GM21529 (cell line): ENCODE measurements around the gene SLC4A11.
"Not testable (repeated sequence)": the region's sequence is repeated elsewhere in the genome, so short reads cannot be mapped to it uniquely, and the experiment has no call there.

Experiments used
- ATAC-seq: cut with Tn5 transposase; IDR thresholded peaks from one replicate; pipeline ENCODE4 v1.9.1; 2021; ENCODE audit not compliant: unreplicated experiment

The SLC4A11 gene

DNA sequence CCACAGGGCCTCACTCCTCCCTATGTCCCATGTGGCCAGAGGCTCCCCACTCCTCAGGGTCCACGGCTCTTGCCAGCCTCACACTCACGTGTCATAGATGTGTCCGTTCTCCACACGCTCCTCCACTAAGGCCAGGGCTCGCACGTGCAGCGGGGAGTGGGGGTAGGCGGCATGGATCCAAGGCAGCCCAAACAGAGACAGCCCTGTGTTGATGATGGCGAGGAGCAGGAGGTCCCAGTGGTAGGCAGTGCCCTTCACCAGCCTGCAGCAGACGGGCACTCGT lies 10.3 kb downstream of the SLC4A11 start:
- no peak for ATAC-seq

DNA sequence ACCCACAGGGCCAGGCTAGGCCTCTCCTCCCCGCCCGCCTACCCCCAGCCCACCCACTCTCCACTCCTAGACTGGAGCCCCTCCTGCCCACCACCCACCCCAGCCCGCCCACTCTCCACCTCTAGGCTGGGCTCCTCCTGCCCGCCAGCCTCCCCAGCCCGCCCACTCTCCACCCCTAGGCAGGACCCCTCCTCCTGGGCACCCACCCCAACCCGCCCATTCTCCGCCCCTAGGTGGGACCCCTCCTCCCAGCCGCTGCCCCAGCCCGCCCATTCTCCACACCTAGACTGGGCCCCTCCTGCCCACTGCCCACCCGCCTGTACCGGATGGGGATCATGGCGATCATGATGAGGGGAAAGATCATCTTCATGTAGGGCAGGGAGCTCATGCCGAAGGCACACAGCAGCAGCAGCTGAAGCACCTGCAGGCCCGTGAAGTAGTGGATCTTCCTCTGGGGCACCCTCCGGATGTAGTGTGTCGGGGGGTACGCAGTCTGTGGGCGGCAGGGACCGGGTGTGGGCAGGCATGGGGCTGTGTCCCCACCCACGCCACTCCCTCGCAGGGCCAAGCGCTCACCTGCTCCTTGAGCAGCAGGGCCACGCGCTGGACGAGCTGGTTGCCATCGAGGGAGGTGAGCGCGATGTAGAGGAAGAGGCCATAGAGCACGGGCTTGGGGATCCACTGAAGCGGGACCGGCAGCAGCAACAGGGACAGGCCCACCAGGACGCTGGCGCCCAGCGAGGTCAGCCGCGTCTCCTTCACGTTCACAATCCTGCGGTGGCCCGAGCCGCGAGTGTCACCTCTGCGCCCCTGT lies 10.8 kb downstream of the SLC4A11 start:
- no peak for ATAC-seq

DNA sequence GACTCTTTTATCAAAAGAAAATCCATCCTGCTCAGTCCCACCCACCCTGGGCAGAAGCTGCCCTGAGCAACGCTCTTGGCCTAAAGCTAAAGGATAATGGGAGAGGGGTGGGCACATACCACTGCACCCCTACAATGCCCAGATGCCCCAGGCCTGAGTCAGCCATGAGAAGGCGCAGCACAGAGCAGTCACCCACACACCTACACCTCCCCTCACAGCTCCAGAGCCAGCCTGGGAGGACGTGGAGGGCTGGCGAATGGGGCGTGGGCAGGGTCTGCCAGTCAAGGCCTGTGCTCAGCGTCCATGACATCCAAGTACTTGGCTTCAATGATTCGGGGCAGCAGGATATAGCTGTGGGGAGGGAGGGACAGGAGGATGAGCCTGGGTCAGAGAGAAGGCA lies 11.5 kb downstream of the SLC4A11 start:
- no peak for ATAC-seq

DNA sequence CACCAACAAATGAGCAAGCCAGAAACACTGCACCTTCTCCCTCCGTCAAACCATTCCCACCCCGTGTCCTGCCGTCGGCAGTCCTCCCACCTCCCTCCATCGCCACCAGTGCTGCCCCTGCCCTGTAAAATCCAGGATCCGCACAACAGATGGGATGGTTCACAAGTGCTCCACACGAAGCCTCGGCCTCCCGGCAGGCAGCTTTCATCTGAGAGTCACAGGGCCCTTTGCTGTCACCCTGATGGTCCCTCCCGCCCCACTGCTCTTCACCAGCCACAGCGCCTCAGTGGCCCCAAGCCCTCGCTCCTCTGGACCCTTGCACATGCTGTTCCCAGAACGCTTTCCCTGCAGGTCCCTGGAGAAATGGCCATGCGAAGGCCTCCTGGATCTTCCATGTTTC lies 12.1 kb downstream of the SLC4A11 start:
- ATAC-seq: no peak

DNA sequence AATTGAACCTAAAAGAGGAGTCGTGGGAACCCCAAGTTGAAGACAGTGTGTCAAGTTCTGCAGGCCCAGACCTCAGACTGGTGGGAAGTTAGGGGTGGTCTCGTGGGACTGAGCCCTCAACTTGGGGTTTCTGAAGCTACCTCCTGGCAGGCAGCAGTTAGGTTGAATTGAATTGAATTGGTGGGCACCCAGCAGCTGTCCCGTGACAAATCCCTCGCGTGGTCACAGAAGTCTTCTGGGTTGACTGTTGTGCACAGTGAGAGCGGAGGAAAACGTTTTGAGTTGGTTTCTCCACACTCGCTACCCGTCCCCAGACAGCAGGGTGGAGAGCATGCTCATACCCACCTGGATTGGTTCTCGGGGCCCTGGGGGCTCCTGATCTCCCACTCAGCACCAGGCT lies 12.9 kb downstream of the SLC4A11 start:
- no peak for ATAC-seq

DNA sequence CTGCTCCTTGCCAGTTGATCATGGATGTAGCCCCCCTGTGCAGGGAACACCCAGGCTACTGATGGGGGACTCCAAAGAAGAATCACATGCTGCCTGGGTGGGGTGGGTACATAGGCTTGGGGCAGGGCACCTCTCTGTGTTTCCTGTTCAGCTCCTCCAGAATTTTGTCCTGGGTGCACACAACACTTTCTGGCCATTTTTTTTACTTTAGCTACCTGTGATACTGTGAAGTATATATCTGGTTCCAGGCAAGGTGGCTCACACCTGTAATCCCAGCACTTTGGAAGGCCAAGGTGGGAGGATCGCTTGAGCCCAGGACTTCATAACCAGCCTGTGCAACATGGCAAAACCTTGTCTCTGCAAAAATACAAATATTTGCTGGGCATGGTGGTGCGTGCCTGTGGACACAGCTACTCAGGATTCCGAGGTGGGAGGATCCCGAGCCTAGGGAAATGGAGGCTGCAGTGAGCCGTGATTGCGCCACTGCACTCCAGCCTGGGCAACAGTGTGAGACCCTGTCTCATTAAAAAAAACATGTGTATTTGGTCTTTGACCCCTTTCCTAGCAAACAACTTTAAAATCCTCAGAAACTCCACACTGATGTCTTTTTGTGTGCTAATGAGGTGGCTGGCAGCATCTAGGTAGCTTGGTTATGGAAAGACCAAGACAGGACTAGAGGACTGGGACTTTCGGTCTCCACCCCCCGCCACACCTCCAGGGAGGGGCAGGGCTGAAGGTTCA lies 14.1 kb downstream of the SLC4A11 start:
- ATAC-seq: no peak

DNA sequence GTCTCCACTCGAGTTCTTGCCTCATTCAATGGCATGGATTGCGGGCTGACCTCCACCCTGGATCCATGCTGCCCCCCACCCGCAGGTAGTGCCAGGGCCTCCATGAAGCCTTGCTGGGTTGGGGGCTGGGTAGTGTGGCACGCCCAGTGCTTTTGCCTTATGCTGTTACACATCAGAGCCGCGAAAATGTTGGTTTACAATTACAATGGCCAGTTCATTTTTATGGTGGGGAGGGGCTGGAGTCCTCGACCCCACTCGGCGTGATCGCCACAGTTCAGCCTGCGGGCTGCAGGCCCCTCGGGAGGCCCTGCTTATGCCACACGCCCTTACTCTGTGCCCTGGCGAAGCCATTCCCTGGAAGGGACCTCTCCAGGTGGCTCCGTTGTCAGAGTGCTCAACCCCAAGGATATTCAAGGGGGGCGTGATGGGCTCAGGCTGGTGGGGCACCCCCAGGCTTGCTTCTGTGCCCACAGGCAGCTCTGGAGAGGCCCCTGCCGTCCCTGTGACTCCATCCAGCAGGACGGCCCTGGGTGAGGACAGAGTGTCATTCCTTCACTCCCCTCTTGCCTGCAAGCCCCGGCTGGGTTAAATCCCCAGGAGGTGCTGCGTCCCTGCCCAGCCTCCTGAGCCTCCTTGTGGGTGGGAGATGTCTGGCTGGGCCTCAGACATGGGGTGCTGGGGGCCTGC lies 14.9 kb downstream of the SLC4A11 start:
- no peak for ATAC-seq

DNA sequence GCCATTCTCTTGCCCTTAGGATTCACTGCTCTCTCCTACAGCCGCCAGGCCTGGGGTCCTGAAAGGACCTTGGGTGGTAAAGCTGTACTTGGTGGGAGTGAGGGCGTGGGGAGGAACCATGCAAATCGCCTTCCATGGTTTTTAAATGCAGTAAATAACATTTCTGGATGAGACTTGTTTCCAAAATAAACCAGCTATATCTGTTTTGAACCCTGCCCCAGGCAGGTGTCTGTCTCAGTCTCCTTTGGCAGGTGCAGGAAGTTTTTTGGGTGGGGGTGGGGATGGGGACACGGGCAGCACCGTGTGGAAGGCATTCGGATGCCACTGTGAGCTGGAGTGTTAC lies 15.4 kb downstream of the SLC4A11 start:
- no peak for ATAC-seq

DNA sequence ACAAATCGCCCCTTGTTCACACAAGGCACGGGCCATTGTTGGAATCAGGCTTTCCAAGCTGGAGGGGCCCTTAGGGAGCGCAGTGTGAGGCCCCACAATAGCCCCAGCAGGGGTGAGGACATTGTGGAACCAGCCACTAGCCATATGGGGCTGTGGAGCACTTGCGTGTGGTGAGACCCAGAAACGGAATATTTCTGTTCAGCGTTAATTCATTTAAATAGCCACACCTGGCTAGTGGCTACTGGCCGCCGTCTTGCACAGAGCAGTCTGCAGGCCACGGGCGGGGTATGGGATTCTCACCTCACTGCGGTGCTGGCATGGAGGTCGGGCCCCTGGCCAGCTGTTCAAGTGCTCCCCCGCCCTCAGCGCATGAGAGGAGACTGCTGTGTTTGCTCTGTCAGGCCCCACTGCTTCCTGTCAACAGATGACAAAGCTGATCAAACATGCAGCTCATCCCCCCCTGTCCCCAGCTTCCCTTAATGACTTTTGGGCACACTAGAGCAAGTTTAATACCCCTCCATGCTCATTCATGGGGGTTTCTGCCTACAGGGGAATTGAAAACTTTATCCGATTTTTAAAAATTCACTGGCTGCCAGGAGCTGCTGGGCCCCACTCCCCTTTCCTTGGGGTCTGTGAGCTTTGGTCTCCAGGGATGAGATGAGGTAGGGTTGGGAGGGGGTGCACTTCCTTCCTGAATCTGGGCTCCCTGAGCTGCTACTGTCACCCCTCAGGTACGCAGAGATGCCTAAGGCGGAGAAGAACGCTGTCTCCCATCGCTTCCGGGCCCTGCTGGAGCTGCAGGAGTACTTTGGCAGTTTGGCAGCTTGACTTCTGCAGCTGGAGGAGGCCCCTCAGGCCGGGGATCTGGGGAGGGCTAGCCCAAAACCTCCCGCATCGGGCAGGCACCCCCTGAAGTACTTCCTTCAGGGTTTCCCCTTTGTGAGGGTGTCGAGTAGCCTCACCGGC lies 16.1 kb downstream of the SLC4A11 start:
- ATAC-seq: no peak

DNA sequence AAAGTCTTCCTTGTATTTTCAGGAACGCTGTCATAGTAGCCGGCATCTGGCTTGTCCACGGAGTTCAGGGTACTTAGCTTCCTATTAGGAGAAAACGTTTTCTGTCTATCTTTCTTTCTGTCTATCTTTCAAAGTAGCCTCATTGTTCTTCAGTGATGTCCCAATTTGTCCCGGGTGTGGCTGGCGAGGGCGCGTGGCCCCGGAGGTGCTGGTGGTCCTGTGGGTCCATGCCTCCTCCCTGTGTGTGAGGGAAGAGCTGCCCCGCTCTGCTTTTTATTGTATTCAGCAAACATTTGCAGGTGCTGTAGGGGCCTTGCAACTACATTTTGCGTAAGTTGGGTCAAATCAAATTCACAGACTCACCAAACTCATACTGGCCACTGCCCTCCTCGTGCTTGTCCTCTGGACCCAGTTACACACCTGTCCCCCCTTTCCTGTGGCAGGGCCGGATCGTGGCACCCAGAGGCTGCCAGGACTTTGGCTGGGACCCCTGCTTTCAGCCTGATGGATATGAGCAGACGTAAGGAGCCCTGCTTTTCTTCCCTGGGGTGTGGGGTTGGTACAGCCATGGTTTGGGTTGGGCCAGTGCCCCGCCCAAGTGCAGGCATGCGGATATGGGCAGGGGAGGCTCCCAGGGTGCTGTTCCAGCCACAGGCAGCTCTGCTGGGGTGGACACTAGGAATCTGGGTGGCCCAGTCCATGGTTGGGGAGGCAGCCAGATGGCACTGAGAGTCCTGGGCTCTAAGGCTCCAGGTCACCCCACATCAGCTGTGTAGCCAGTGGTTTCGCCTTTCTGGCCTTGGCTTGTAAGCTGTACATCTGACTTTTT lies 17.4 kb downstream of the SLC4A11 start:
- no peak for ATAC-seq

DNA sequence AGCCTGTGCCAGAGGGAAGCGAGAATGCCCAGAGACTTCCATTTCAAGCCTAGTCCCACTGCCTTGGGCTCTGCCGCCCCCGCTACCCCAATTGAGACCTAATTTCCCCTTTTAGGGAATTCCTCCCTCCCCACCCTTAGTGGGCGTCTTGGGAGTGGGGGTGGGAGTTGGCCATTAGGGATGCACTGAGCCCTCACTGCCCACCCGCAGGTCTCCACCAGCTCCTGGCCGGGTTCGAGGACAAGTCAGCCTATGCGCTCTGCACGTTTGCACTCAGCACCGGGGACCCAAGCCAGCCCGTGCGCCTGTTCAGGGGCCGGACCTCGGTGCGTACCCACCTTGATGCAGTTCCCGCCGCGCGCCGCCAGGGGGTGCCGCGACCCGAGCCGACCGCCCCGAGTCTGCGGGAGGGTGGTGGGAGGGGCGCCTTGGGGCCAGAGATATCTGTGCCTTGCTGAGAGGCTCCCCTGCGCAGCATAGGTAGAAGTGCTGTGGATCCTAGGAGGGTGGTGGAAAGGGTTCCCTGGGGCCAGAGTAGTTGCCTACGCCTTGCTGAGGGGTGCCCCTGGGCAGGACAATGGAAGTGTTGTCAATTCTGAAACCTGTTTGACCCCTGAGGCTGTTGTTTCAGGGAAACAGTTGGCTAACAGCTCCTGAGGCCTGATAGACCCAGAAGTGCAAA lies 20.5 kb downstream of the SLC4A11 start:
- peak; percentile 69 for ATAC-seq

DNA sequence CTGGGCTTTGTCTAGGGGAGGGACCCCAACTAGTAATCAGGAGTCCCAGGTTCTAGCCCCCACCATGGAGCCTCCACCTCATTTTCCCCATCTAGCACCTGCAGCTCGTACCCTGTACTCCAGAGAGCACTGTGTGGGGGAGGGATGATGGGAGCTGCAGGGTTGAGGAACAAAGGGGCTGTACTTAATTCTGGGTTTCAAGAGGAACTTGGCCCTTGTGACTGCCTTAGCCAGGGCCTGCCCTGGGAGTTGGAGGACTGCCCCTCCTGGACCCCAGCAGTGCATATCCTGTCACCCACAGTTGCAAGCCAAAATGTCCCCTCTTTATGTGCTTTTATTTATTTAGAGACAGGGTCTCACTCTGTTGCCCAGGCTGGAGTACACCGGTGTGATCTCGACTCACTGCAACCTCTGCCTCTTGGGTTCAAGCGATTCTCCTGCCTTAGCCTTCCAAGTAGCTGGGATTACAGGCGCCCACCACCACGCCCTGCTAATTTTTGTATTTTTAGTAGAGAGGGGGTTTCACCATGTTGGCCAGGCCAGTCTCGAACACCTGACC lies 23.6 kb downstream of the SLC4A11 start:
- ATAC-seq: not testable (repeated sequence)

DNA sequence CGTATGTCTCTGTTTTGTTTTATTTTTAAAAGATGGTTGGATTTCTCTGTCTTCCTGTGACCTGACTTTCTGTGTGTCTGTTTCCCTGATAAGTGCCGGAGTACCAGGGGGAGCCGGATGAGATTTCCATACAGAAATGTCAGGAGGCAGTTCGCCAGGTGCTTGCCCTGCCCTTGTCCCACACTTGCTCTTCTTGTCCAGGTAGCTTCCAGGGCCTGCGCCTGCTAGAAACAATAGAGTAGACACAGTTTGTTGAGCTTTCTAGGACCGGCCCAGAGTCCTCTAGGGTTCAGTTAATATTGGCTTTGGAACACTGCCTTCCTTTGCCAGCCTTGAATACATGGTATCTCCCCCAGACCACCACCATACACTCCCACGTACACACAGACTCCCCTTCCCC lies 25.8 kb downstream of the SLC4A11 start:
- no peak for ATAC-seq

DNA sequence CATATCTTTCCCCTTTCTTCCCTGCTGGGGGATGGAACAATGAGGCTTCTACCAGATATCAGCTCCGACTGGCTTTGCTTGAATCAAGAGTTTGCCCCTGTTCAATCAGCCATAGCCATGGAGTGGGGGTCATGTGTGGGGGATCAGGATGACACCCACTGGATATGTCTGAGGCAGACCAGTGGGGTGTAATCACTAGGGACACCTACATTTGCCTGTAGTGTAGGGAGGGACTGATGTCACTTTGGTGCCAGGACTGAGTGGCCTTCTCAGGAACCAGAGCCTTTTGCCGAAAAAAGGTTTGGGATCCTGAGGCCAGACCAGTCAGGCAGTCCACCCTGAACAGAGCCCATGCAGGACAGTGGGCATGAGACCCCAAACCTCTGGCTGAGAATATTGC lies 28.6 kb downstream of the SLC4A11 start:
- ATAC-seq: no peak

DNA sequence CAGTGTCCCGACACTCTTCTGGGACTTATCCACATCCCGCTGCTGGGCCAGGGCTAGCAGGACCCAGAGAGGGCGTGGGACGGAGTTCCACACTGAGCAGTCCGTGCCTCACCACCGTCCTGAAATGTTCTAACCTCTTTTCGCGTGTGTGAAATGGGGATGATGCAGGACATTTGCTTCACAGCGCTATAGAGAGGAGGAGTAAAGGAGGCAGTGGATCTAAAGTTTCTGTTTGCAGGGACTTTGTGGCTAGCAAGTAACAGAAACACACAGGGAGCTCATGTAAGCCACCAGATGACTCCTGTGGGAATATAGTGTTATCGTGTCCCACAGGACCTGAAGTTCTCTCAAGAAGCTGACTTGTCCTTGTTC lies 29.1 kb downstream of the SLC4A11 start:
- ATAC-seq: no peak

DNA sequence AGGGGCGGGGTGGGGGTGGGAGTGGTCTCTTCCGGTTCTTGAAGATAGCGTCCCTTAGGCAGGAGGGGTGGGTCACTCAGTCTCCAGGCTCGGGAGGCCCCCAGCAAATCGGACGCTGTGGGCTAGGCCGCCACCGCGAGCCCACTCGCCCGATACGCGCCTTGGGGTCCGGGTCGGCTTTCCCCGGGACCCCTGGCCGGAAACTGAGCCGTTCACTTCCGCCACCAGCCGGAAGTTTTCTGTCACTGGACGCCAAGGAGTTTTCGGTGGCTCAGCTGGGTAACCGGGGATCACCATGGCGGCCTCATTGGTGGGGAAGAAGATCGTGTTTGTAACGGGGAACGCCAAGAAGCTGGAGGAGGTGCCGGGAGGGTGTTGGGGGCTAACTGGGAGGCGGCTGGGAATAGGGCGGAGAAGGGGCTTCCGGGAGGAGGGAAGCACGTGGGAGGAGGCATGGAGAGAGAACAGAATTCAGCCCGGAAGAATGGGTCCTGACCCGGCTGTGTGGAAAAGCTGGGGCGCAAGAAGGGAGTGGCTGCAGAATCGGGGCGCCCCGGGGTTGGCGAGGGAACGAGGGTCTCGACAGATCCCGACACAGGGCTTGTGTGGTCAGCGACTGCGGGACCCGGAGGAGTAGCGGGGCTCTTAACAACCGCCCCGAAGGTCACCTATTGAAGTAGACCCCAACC lies 29.6 kb downstream of the SLC4A11 start, which contains the start of gene ITPA:
Gene ITPA, plus strand, starts transcription at position 242 of the 689 bp plus-strand sequence. Its CDS starts 54 bp downstream, at position 296.
- ATAC-seq: no peak

DNA sequence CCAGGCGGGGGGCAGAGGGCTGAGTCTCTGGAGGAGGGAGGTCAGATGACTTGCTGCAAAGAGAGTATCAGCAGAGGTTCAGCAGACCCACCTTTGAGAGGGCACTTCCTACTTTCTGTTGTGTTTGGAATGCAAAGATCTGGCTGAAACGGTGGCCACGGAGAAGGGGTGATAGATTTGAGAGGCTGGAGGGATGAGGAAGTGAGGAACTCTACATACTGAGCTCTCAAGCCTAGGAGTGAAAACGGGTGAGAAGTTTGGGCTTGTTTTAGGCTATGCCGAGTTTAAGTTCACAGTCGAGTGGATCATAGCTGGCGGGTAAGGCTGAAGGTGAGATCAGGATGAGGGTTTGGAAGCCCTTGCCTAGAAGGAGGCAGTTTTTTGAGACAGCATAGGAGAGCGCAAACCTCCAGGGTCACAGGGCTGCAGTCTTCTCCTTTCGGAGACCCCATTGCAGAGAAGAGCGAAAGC lies 30.2 kb downstream of the SLC4A11 start:
- no peak for ATAC-seq

DNA sequence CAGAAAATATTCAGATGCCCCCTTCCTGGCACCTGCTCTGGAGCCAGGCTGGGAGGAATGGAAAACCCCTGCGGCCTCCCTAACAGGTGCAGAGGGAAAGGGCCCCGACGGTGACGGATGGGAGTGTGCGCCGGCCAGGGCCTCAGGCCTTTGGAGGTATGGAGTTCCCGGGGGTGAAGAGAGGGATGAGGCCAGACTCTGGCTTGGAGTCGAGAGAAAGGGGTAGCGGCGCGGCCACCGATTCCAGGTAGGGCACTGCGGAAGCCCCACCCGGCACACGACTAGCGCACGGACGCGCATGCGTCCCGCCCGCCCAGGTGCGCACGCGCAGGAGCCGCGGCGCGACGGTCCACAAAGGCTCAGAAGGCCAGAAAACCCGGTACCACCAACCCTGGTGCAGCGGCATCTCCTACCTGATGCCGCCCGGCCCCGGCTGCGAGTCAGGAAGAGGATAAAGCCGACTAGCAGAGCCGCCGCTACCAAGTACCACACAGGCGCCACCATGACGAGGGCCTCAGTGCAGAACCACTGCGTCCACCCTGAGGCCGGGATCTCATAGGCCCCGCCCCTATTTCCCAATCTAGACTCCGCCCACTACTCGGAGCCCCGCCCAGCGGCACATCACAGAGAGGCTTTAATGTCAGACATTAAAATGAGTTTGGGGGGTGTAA lies 34.7 kb downstream of the SLC4A11 start, which contains the start of gene DDRGK1:
Gene DDRGK1, minus strand, starts transcription at position 559 of the 671 bp plus-strand sequence. Its CDS starts 55 bp downstream, at position 504.
- peak; percentile 77 for ATAC-seq
